Left ventricle myocardium superior (tissue), 1 donor: ENCODE results near the gene DHX58. TPM values are rescaled to one million over a fixed set of nuclear protein-coding genes. Genes with fewer than 3 reads are reported as not detected.

Source experiments
- ATAC-seq: fragments of 200-7000 bp; cut with Tn5 transposase; one replicate; pipeline ENCODE4 v1.9.1; 2020; ENCODE audit warnings: mild to moderate bottlenecking, moderate library complexity
- DNase-seq: peaks from one replicate; pipeline ENCODE4 v3.0.0-alpha.2; 2020
- intact Hi-C: fragments of 100-400 bp; cut with micrococcal nuclease; formaldehyde crosslinking; loops from one replicate; pipeline ENCODE4 v1.11.0; 2022
- total RNA-seq: library from RNA; stranded (reverse); fragmentation: NEBNext Ultra II Directional; extraction: Animal tissue kit (Norgen Biotek cat#: 25700); gene quantifications from one replicate; pipeline ENCODE4 v1.2.1, GENCODE V29; 2021
- donor health status: DM: no; HTN: yes; CAD: no; lungs with severe emphysema.

Gene DHX58
- total RNA-seq, 1 donor from 2014 or later = 3.8 TPM

- no peak for DNase-seq
- intact Hi-C loops = no loop called here
- ATAC-seq = no peak
Observed at GRCh38 chr17:42113293-42114069, 967 bp upstream of the DHX58 start.

- intact Hi-C loops = no loop called here
- ATAC-seq (peak; percentile 53), DNase-seq (peak; percentile 48)
Observed at GRCh38 chr17:42111871-42112551, 503 bp downstream of the DHX58 start.

- ATAC-seq = no peak
- no peak for DNase-seq
- intact Hi-C loops = no loop called here
Observed at GRCh38 chr17:42111265-42111636, 1.3 kb downstream of the DHX58 start.

GRCh38 chr17:42110301-42111264 is 1.9 kb downstream of the DHX58 start:
- ATAC-seq (no peak), DNase-seq (no peak)
- intact Hi-C loops = no loop called here

GRCh38 chr17:42109086-42109485 is 3.4 kb downstream of the DHX58 start:
- ATAC-seq = no peak
- intact Hi-C loops = no loop called here
- DNase-seq = no peak

GRCh38 chr17:42107597-42108576 is 4.6 kb downstream of the DHX58 start:
- DNase-seq (peak; percentile 82), ATAC-seq (peak; percentile 79)

GRCh38 chr17:42107124-42107523 is 5.4 kb downstream of the DHX58 start:
- no peak for ATAC-seq
- DNase-seq = no peak
- intact Hi-C loops = no loop called here

More at GRCh38 chr17:42107597-42108576, 4.6 kb downstream of the DHX58 start:
- intact Hi-C loops = no loop called here

GRCh38 chr17:42106009-42106408 is 6.5 kb downstream of the DHX58 start:
- intact Hi-C loops = no loop called here
- ATAC-seq (no peak), DNase-seq (no peak)

- ATAC-seq (no peak), DNase-seq (no peak)
- intact Hi-C loops = no loop called here
Observed at GRCh38 chr17:42104264-42104663, 8.2 kb downstream of the DHX58 start.

GRCh38 chr17:42103221-42103954 is 9.1 kb downstream of the DHX58 start:
- DNase-seq (no peak), ATAC-seq (no peak)
- intact Hi-C loops = no loop called here

GRCh38 chr17:42101513-42102292 is 10.8 kb downstream of the DHX58 start:
- ATAC-seq = peak; percentile 85
- intact Hi-C loops = no loop called here
- peak; percentile 88 for DNase-seq

- intact Hi-C loops = no loop called here
- DNase-seq = no peak
- no peak for ATAC-seq
Observed at GRCh38 chr17:42098730-42099399, 13.6 kb downstream of the DHX58 start.

GRCh38 chr17:42097691-42098631 is 14.6 kb downstream of the DHX58 start, which contains the start of gene ZNF385C:
Gene ZNF385C (minus strand): TSS chr17:42098473. CDS start chr17:42063056, 35,417 bp downstream.
- DNase-seq = no peak
- intact Hi-C loops = no loop called here
- ATAC-seq = no peak

- no peak for DNase-seq
- intact Hi-C loops = no loop called here
- no peak for ATAC-seq
Observed at GRCh38 chr17:42096360-42097111, 16.0 kb downstream of the DHX58 start.
